NCI-H1092 (cell line): ENCODE measurements around the gene TRPM3.

ENCODE experiments used
- DNase-seq: peaks from one replicate; lab custom pipeline; 2025; lab: John Stamatoyannopoulos, UW

Gene TRPM3

DNA sequence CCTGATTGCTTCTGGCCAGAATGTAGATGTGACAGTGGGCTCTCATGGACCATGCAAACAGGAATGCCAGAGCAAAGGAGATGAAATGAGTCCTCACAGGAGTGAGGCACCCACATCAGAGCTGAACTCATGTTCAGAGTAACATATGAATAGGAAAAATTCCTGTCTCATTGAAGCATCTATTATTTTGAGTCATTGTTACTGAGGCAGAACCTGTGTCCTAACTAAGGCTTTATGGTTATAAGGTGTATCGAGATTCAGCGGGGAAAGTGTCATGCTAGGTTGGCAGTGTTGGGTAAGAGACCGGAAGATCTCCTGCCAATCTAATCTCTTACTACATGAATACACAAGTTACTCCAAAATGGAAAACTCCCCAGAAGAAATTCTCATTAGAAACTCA, 304.1 kb downstream of the TRPM3 start:
- DNase-seq, result no peak

DNA sequence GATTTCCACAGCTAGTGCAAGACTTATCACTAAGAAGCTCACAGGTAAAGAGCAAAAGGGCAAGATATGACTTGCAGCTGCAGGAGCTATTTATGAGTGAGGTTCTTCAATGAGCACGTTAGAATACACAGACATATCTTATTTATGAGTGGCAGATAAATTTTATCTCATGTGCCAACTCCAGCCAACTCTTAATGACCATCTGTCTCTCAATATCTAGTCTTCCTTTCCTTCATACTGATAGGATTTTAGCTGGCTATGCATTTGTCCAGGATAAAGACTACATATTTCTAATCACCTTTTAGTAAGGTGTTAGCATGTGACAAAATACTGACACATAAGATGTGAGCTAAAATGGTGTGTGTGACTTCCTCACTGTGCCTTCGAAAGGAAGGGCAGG, 304.5 kb downstream of the TRPM3 start:
- DNase-seq, result no peak

DNA sequence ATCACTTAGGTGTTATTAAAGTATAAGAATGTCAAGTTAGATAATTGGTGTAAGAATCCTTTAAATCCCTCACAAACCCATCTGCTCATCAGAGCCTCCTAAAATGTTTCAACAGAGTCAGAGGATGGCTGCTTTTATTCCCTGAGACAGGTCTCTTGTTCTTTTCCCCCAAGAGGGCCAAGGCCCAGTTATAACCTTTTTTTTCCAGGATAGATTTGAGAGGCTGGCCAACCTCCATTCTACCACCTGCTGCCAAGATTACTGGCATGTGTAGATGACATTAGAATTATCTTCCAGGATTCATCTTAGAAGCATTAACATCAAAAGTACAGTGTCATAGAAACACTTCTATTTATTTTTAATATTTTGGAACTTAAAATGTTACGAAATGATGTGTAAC, 305.1 kb downstream of the TRPM3 start:
- DNase-seq, result no peak

DNA sequence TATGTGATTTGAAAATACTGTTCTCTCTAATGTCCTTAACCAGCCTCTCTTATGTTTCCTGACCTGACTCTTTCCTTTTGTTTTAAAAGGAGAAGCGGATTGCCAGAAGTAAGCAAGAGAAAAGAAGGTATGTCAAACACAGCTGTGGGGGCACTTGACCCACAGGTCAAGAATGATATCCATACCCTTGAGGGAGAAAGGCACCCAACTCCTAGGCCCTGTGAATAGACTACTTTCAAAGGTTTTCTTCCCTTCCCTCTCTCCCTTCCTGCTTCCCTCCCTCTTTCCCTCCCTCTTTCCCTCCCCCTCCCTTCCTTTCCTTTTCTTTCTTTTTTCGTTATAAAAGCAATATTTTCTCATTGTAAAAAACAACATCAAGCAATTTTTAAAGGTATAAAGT, 306.8 kb downstream of the TRPM3 start:
- DNase-seq, result no peak

DNA sequence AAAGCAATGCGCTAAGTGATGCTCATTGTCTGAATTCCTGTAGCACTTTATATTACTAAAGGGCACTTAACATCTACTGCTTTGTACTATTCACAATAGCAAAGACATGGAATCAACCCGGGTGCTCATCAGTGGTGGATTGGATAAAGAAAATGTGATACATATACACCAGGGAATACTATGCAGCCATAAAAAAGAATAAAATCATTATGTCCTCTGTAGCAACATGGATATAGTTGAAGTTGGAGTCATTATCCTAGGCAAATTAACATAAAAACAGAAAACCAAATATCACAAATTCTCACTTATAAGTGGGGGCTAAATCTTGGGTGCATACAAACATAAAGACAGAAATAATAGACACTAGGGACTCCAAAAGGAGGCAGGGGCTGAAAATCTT, 308.3 kb downstream of the TRPM3 start:
- no peak for DNase-seq

DNA sequence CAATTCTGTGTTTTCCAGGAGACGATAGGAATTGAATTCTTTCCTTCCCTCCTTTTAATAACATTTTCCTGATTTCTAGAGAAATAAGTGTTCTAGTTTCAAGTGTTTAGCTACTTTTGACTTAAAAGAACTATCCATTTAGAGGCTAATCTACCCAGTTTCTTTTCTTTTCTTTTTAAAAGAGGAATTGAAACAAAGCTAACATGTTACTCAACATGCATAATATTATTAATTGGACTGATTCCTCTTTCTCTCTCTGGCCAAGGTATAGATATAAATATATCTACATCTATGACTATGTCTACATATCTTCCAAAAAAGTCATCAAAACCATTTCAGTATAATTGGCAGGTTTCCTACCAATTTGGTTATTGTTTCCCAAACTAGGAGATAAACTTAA, 309.8 kb downstream of the TRPM3 start:
- no peak for DNase-seq

DNA sequence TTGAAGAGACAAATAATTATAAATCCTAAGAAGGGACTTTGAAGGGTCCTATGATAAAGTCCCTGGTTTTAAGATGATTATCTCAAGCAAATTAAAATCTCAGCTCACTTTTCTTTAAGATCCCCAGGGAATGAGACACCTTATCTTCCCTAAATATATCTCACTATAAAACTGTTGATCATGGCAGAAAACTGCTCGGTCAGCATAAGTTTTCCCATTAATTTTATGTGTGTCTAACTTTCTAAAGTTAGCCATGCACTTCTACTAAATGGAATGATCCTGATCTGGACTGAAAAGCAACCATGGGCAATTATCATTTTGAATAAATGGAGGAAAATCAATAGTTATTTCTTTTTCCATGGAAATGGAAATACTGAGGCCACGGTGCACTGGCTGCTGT, 314.5 kb downstream of the TRPM3 start:
- no peak for DNase-seq

DNA sequence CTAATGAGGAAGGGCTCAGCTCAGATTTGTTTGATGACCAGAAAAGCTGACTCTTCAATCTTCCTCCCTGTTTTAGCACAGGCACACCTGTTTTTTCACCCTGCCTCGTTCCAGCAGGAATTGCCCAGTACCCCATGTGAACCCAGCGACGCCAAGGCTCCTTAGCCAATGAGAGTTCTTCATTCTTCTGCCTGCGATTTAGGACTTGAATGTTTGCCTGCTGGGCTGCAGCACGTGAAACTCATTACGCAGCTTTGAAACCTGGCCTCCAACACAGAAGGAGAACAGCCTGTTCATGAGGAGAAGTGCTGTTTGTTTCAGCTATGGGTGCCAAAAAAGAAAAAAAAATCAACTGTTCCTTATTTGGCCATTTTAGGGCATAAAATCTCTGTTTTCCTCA, 315.5 kb downstream of the TRPM3 start:
- no peak for DNase-seq

DNA sequence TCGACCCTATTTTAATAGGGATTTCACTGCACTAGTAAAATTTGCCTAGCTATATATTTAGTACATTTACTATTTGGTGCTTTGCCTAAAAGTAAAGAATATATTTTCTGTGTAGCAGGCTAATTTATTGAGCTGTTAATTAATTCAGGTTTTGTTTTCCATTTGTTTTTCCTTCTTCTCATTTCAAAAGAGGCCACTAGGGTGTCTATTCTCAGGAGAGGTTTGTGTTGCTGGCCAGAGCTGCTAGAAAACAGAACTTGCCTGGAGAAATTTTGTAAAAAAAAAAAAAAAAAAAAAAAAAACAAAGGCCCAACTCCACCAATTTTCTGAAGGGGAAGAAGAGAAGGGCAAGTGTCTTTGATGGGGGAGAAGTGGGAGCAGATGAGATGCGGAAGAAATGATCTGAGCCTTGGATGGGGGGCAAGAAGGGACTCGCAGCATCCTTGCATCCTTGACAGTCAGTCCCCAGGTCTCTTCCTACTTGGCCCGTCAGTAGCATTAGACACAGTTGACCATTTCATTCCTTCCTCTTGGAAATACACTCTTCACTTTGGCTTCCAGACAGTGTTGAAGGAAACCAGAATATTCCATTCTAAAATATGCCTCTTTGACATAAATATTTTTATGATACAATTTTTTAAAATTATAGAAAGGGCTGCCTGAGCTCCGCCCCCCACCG, 318.5 kb downstream of the TRPM3 start:
- no peak for DNase-seq

DNA sequence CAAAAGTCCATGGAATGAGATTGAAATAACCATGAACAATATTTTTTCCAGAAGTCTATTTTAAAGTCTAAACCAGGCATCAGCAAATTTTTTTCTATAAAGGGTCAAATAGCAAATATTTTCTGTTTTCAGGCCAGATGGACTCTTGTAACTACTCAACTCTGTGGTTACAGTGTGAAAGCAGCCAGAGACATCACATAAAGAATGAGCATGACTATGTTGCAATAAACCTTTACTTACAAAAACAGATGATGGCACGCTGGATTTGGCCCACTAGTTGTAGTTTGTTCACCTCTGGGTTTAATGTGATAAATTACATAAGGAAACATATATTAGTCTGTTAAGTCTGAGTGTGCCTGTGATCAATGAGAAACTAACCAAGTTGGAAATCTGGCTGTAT, 319.2 kb downstream of the TRPM3 start:
- no peak for DNase-seq

DNA sequence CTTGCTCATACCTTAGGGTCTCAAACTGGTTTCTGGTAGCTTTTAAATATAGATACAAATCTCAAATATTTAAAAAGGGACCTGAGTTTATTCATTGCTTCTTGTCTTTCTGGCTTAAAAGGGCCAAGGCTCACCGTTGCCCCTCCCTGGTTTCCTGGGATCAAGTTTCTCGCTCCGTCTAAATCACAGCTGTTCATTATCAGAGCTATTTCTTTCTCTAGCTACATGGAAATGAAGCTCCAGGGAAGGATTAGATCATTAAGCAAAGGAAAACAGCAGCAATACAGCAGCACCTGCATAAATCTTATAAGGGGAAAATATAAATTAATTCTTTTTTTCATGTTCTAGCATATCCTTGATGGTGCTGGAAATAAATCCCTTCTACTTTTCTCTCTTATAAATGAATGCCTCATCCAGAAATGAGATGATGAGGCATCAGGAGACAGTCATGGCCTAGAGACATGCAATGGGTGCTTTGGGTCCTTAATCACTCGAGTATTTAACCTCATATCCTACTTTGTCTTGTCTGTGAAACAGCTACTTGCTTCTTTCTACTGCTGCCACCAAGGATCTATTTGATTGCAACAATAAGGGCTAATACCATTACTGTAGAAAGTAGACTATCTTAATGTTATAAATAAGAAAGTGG, 320.1 kb downstream of the TRPM3 start:
- no peak for DNase-seq

DNA sequence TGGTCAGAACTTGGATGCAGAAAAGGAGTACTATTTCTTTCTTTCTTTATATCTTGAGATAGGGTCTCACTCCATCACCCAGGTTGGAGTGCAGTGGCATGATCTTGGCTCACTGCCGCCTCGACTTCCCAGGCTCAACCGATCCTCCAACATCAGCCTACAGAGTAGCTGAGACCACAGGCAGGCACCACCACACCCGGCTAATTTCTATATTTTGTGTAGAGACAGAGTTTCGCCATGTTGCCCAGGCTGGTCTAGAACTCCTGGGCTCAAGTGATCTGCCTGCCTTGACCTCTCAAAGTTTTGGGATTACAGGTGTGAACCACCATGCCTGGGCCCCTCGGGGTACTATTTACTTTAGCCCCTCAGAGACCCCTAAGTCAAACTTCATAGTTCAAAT, 323.4 kb downstream of the TRPM3 start:
- no peak for DNase-seq

DNA sequence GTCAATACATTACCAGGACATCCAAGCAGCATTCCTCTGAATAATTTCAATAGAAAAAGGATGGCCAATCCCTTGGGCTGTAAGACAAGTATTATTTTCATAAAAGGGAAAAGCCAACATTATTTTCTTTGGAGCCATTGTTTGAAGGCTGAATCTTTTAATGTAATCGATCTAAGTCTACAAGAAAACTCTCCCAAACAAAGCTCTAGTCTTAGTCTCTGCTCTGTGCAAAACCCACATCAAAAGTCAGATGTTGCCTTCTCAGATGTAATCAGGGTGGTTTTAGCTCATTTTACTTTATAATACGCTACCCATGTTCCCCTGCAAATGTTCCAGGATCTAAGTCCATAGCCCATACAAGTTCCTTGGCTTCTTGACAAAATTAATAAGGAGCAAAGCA, 325.6 kb downstream of the TRPM3 start:
- DNase-seq, result no peak

DNA sequence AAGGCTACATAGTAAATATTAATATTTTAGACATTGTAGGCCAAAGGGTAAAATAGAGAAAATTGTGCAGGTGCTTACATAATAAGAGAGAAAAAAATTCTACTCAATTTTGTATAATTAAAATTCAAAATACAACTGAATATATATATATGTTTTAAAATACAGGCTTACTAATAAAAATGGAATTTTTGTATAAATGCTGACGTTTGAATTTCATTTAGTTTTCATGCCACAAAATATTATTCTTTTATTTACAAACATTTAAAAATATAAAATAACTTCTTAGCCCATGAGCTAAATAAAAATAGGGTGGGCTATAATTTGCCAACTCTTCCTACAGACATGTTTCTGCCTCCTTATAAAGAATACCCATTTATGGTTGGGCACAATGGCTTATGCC, 328.6 kb downstream of the TRPM3 start:
- no peak for DNase-seq

DNA sequence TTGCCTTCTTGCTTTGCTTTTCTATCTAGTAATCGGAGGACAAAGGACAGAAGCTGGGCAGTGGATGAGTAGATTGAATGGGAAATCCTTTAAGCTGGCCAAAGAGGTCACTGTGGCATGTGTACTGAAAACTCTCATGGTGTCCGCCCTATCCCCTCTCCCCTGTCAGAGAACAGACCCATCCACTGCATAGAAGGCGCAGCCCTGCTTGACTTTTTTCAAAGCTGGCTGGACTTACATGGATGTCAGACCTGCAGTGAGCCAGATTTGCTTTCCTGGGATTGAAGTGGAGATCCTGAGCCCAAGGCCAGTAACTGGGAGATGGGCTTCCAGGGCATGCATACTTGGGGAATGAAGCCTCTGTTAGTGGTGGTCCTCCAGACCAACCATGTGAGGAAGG, 329.5 kb downstream of the TRPM3 start:
- DNase-seq, result no peak

DNA sequence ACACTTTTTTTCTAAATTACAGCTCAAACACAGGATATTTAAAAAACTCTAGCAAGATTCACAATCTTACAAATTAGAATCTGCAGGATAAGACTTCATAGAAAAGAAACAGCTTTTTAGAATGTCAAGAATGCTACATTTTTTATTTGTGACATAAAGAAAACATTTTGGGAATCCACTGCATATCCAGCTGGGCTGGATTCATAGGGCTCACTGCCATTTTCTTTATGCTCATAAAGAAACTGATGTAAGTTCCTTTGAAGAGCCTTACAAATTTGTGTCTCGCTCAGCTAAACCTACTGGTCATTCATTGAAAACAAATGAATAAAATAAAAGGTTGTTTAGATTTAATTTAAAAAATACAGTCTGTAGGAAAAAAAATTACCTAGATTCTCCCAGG, 332.3 kb downstream of the TRPM3 start:
- no peak for DNase-seq

DNA sequence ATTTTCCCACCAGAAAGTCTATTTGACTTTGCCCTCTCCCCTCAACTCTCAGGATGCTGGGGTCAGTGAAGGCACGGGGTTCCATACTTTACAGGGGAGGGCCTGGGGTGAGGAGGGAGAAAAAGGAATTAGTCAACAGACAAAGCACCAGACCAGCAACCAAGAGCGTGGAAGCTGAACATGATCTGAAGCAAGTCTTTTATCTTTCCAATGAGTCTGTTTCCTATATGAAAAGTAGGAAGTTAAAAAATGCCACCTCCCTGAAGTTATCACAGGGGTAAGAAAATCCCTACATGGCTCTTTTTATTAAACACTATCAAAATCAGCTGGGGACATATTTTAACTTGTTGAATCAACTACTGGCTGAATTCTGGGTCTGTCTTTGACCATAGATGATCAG, 337.0 kb downstream of the TRPM3 start:
- no peak for DNase-seq

DNA sequence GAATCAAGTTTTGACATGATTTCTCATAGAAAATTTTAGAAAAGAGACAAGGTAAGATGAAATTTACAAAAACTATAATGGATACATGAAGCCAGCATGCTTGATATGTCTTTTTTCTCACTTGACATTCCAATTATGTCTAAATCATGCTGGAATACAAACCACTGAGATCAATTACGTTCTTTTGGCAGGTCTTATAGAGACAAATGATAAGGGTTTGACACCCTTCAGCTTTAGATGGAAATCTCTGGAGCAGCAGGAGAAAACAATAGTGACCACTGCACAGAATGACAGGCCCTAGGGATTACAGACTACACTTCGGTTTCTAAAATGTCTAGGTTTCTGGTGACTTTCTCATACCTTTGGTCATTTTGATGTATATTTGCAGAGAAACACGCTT, 342.9 kb downstream of the TRPM3 start:
- DNase-seq, result no peak

DNA sequence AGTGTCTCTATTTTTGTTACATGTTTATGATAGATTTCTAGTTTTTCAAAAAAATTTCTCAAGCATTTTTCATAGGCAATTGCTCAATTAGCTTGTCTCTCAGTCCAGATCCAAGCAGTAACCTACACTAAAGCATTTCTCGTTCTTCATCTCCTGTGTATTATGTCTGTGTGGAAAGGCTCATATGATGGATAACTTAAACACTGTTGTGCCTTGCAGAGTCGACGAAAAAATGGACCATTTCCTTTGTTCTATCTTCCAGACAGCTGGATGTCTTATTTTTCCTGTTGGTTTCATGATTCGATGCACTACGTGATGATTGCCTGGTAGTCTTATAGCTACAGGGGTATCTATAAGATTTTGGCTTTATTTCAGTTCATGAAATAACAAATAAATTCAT, 347.8 kb downstream of the TRPM3 start:
- no peak for DNase-seq

DNA sequence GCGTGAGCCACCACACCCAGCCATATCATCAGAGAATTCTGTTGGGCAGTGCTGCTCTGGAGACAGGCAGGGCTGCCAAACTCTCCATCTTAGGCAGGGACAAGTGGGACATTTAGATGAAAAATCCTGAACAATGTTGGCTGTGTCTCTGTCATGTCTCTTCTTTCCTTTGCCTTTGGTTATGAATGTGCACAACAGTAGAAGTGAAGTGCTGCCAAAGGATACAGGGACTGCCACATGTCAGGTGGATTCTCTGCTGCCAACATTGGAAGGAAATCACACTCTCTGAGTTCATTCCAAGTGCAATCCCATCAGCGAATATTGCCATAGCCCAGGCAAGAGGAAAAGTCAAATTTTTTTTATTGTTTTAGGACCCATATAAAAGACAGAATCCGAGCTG, 348.8 kb downstream of the TRPM3 start:
- DNase-seq, result no peak

DNA sequence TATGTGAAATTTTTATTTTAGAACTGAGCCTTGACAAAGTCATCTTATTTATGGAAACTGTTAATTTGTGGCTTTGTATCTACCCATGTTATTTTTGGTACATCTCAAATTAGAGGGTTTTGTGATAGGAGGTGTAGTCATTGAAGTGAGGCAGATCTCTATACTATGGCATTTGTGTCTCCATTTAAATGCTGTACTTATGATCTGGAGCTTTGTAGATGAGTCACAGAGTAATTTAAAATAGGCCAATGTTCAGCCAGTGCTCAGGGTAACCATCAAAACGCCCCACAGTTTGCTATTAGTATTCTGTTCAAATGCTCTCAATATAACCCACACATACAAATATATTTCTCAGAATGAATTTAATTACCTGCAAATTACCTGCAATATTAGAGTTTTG, 355.5 kb downstream of the TRPM3 start:
- no peak for DNase-seq

DNA sequence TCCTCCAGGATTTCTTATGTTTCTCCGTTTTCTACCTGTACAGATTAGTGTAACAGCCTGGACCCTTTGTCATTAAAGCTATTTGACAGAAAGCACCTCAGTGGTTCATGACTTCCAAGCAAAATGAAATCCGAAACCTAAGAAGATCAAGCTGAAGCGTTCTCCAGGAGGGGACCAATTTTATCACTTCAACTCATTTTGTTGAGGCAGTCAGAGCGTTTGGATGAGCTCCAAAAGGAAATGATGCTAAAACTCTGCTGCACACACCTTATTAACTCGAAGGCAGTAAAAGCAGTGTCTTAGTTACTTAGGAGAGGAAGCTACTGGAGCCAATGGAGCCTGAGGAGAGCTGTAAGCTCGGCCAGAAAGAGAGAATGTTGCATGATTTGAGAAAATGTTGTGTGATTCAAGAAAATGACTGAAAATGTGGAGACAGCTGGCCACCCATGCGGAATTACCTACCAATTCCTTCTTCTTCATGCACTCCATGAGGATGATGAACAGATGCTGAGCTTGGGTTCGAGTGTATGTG, 360.2 kb downstream of the TRPM3 start:
- no peak for DNase-seq

DNA sequence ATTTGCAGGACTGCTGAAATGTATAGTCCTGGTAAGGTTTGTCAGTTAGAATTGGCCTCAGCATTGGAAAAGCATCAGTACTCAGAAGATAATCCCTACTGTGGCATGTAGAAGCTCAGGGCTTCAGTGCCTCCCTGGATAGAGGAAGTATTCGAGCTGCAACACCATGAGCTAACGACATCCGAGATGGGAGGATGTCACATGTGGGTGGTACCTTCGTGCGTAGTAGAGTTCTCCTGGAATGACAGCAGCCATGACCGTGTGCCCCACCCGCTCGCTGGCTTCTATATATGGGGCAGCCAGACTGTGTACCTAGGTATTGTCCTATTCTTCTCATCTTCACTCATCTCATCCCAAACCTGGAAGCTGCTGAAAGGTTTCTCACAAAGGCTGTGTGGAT, 361.2 kb downstream of the TRPM3 start:
- no peak for DNase-seq

DNA sequence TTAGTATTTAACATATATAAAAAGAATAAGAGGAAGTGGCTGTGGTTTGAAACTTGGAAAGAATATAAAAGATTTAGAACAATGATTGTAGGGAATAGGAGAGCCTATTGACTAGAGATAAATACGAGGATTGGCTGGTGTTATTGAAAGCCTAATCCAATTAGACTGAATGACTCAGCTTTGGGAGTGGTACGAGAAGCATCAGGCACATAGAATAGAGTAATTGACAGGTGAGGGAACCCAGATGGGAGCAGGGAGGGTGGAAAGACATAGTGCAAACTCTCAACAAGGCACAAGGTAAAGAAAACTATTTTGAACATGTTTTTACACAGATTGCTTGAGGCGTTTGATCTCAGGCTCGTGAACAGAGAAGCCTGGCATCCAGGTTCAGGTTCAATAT, 368.1 kb downstream of the TRPM3 start:
- DNase-seq, result no peak
